ENCODE data around the gene ORC3. TPM values are rescaled to one million over a fixed set of nuclear protein-coding genes. Genes with fewer than 3 reads are reported as not detected.
A peak's percentile ranks its signal among the peaks of the same experiment; 100 is the strongest.

ORC3 gene
- total and polyA plus RNA-seq, 2 donors (not counting 1 experiment from before 2014, with no cell fraction given), result 16.1 to 31.2 TPM

DNA sequence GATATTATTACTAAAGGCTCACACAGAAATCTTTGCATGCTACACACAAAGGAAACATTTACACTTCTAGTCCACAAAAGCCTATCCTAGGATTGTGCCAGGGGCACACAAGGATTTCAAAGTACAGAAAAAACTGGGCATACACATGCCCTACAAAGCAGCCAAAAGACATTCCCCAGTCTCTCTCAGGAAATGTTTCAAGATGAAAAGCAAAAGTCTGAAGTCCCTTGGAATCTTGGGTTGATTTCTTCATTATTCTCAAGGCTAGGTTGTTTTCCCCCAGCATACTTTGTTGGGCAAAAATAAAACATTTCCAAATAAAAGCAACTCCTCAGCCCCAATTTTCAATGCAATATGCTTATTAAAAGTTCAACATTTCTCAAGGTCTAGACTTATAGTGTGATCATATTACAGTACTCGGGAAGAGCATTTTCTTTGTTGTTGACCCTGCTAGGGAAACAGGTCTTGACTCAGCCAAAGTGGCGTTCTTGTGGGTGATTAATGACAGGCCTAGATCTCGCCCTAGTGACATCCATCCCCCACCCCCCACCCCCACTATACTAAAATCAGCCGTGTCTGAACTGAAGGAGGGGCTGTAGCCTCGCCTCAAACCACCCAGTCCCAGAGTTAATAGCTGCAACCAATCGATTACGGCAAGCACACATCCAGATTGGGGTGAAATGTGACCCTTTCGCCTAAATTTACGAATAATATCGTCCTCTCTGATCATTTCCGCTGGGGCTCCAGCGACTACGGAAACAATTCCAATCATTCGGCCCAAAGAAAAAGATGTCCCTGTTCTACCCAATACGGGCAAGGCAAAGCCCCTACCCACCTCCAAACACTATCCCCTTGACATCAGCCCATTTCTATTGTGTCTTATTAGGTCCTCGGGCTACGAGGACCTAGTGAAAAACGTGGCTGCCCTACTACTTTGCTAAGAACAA lies 110.7 kb downstream of the ORC3 start:
- Histone ChIP-seq H3K4me2 (replicated peaks; ENCODE audit: low read depth, low read length, poor library complexity, severe bottlenecking) (peak overlapping the region; percentile 78), H3K9me3 (ENCODE audit: control extremely low read depth in 1 of 3, control insufficient read depth in 2 of 3, insufficient read depth in 1 of 3, low read length in 2 of 3) (no peaks in the 10 kb centered on the region), H3K27me3 (replicated peaks in 1 of 4; ENCODE audit: control extremely low read depth in 1 of 4, control insufficient read depth in 3 of 4, insufficient read depth in 4 of 4, low read length in 3 of 4) (no peaks in the 10 kb centered on the region), H2AFZ (ENCODE audit: insufficient read depth, low read depth, low read length, poor library complexity, severe bottlenecking) (peak overlapping the region; percentile 64), H3K27ac (ENCODE audit: low read length in 2 of 2) (peak overlapping the region; percentile 96 to 98), H3K9ac (ENCODE audit: low read length) (peak overlapping the region; percentile 82), H3K79me2 (ENCODE audit: control insufficient read depth, insufficient read depth, low read length) (peaks cover 71% of the 10 kb centered on the region), H3K4me1 (ENCODE audit: control insufficient read depth in 2 of 2, insufficient read depth in 2 of 2, low read length in 2 of 2) (peaks cover 25 to 35% of the 10 kb centered on the region in 2 donors), H3K4me3 (ENCODE audit: control extremely low read depth in 1 of 5, extremely low read depth in 1 of 5, insufficient read depth in 1 of 5, low read depth in 2 of 5, low read length in 4 of 5) (peak overlapping the region; percentile 86 to 100 (median 90)), H4K20me1 (ENCODE audit: control insufficient read depth, insufficient read depth, low read length, poor library complexity, severe bottlenecking) (peaks cover 41% of the 10 kb centered on the region), H3K36me3 (replicated peaks in 1 of 2; ENCODE audit: control extremely low read depth in 1 of 2, control insufficient read depth in 1 of 2, extremely low read depth in 1 of 2, insufficient read depth in 2 of 2, low read length in 1 of 2) (no peaks in the 10 kb centered on the region)
- peak; percentile 70 for DNase-seq
- Mint-ChIP-seq H3K4me1 (peaks cover 60% of the 10 kb centered on the region), H3K27ac (peak overlapping the region; percentile 99), H3K4me3 (peak overlapping the region; percentile 97), H3K27me3 (no peaks in the 10 kb centered on the region), H3K9me3 (ENCODE audit: insufficient read depth) (no peaks in the 10 kb centered on the region)
- ATAC-seq (ENCODE audit: low read depth), result no peak
- TF ChIP-seq, protein P1, sequence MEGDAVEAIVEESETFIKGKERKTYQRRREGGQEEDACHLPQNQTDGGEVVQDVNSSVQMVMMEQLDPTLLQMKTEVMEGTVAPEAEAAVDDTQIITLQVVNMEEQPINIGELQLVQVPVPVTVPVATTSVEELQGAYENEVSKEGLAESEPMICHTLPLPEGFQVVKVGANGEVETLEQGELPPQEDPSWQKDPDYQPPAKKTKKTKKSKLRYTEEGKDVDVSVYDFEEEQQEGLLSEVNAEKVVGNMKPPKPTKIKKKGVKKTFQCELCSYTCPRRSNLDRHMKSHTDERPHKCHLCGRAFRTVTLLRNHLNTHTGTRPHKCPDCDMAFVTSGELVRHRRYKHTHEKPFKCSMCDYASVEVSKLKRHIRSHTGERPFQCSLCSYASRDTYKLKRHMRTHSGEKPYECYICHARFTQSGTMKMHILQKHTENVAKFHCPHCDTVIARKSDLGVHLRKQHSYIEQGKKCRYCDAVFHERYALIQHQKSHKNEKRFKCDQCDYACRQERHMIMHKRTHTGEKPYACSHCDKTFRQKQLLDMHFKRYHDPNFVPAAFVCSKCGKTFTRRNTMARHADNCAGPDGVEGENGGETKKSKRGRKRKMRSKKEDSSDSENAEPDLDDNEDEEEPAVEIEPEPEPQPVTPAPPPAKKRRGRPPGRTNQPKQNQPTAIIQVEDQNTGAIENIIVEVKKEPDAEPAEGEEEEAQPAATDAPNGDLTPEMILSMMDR (IDR thresholded peaks at IDR 0.05), result no peak
- no peak for TF ChIP-seq EZH2 (IDR thresholded peaks at IDR 0.05; ENCODE audit: borderline replicate concordance, insufficient read depth, low read depth, low read length, poor library complexity, severe bottlenecking)
- under 1% methylated on average over 15 of the region's 18 CpGs for WGBS (ENCODE audit: insufficient coverage)
- CTCF ChIA-PET, result interaction anchor here (0.6 to 0.7 kb wide), 3 partner anchors 25 to 1114 kb away, joined by 3 to 4 read pairs (median 3); no protein-coding TSS in a partner anchor
- POLR2A ChIA-PET, result interaction anchor here (0.9 to 1.6 kb wide), 5 partner anchors 124 to 441 kb away, joined by 3 to 10 read pairs (median 3); no protein-coding TSS in a partner anchor
- intact Hi-C loops (cut with micrococcal nuclease), result loop anchor here (1.0 to 10.0 kb wide), 8 partner anchors 9 to 1654 kb away; partner anchors contain the start of genes CFAP206, PM20D2, SMIM8 and UBE2J1
